Measurements from ENCODE around the gene EPHB2.

EPHB2 gene

GRCh38 chr1:22722901-22723550 lies 12.4 kb downstream of the EPHB2 start:
- DNase-seq: peak; percentile 42

GRCh38 chr1:22727873-22728272 lies 17.2 kb downstream of the EPHB2 start:
- no peak for DNase-seq

- DNase-seq: no peak
Observed at GRCh38 chr1:22728751-22729399, 18.2 kb downstream of the EPHB2 start.

GRCh38 chr1:22729400-22729773 lies 18.7 kb downstream of the EPHB2 start:
- DNase-seq: no peak

GRCh38 chr1:22729912-22730311 lies 19.3 kb downstream of the EPHB2 start:
- DNase-seq: peak; percentile 55

GRCh38 chr1:22731924-22732720 lies 21.5 kb downstream of the EPHB2 start:
- DNase-seq: no peak

GRCh38 chr1:22733643-22734042 lies 23.0 kb downstream of the EPHB2 start:
- DNase-seq: no peak

- DNase-seq: peak; percentile 67
Observed at GRCh38 chr1:22736501-22737080, 26.0 kb downstream of the EPHB2 start.

GRCh38 chr1:22737374-22738068 lies 26.9 kb downstream of the EPHB2 start:
- DNase-seq: no peak

- no peak for DNase-seq
Observed at GRCh38 chr1:22738069-22738435, 27.4 kb downstream of the EPHB2 start.

- no peak for DNase-seq
Observed at GRCh38 chr1:22738522-22738921, 27.9 kb downstream of the EPHB2 start.

- DNase-seq: no peak
Observed at GRCh38 chr1:22739648-22740385, 29.2 kb downstream of the EPHB2 start.

- no peak for DNase-seq
Observed at GRCh38 chr1:22741118-22741517, 30.5 kb downstream of the EPHB2 start.

- no peak for DNase-seq
Observed at GRCh38 chr1:22745669-22746585, 35.3 kb downstream of the EPHB2 start.

GRCh38 chr1:22747021-22747734 lies 36.5 kb downstream of the EPHB2 start:
- no peak for DNase-seq

GRCh38 chr1:22747735-22748073 lies 37.1 kb downstream of the EPHB2 start:
- DNase-seq: no peak

- DNase-seq: no peak
Observed at GRCh38 chr1:22749503-22749902, 38.9 kb downstream of the EPHB2 start.

- DNase-seq: no peak
Observed at GRCh38 chr1:22749919-22750684, 39.5 kb downstream of the EPHB2 start.

- no peak for DNase-seq
Observed at GRCh38 chr1:22750685-22751051, 40.0 kb downstream of the EPHB2 start.

GRCh38 chr1:22751124-22751531 lies 40.5 kb downstream of the EPHB2 start:
- DNase-seq: no peak
